HG03045 (cell line): ENCODE results near the gene FA2H.
"Not testable (repeated sequence)": the region's sequence is repeated elsewhere in the genome, so short reads cannot be mapped to it uniquely, and the experiment has no call there.

ENCODE experiments used
- ATAC-seq: cut with Tn5 transposase; IDR thresholded peaks from one replicate; pipeline ENCODE4 v1.9.1; 2021; ENCODE audit warnings: mild to moderate bottlenecking, moderate library complexity; ENCODE audit not compliant: unreplicated experiment

FA2H gene

GRCh38 chr16:74774223-74775139 is at the start of gene FA2H:
FA2H (minus strand) TSS chr16:74774820; CDS start chr16:74774755, 65 bp downstream.
- ATAC-seq: peak; percentile 86

GRCh38 chr16:74817851-74818250 is 43.2 kb upstream of the FA2H start:
- ATAC-seq: no peak

GRCh38 chr16:74813109-74813641 is 38.6 kb upstream of the FA2H start:
- ATAC-seq: peak; percentile 99

GRCh38 chr16:74811911-74812310 is 37.3 kb upstream of the FA2H start:
- ATAC-seq: no peak

GRCh38 chr16:74811216-74811615 is 36.6 kb upstream of the FA2H start:
- ATAC-seq: not testable (repeated sequence)

- ATAC-seq: no peak
Measured at GRCh38 chr16:74807052-74807646, 32.5 kb upstream of the FA2H start.

GRCh38 chr16:74800216-74800871 is 25.7 kb upstream of the FA2H start:
- ATAC-seq: no peak

GRCh38 chr16:74797414-74797813 is 22.8 kb upstream of the FA2H start:
- no peak for ATAC-seq

- ATAC-seq: no peak
Measured at GRCh38 chr16:74795104-74795503, 20.5 kb upstream of the FA2H start.

- ATAC-seq: no peak
Measured at GRCh38 chr16:74794668-74795067, 20.0 kb upstream of the FA2H start.

- no peak for ATAC-seq
Measured at GRCh38 chr16:74793571-74793970, 19.0 kb upstream of the FA2H start.

GRCh38 chr16:74792225-74792624 is 17.6 kb upstream of the FA2H start:
- no peak for ATAC-seq

- ATAC-seq: not testable (repeated sequence)
Measured at GRCh38 chr16:74791749-74792148, 17.1 kb upstream of the FA2H start.

GRCh38 chr16:74788108-74788507 is 13.5 kb upstream of the FA2H start:
- no peak for ATAC-seq

GRCh38 chr16:74785031-74785430 is 10.4 kb upstream of the FA2H start:
- ATAC-seq: no peak

GRCh38 chr16:74778646-74779045 is 4.0 kb upstream of the FA2H start:
- no peak for ATAC-seq

GRCh38 chr16:74776926-74777325 is 2.3 kb upstream of the FA2H start:
- no peak for ATAC-seq

GRCh38 chr16:74775255-74775654 is 635 bp upstream of the FA2H start:
- ATAC-seq: no peak

- no peak for ATAC-seq
Measured at GRCh38 chr16:74773446-74774222, 986 bp downstream of the FA2H start.

- peak; percentile 55 for ATAC-seq
Measured at GRCh38 chr16:74771656-74772315, 2.8 kb downstream of the FA2H start.
